GM19438 (cell line): ENCODE measurements around the gene C1QTNF12.
"Not testable (repeated sequence)": the region's sequence is repeated elsewhere in the genome, so short reads cannot be mapped to it uniquely, and the experiment has no call there.

Source experiments
- ATAC-seq: cut with Tn5 transposase; IDR thresholded peaks from one replicate; pipeline ENCODE4 v1.9.1; 2021; ENCODE audit warnings: low read depth; ENCODE audit not compliant: unreplicated experiment

Gene C1QTNF12

GRCh38 chr1:1202831-1203560, 43.5 kb downstream of the C1QTNF12 start:
- ATAC-seq, result no peak

GRCh38 chr1:1200876-1201810, 45.4 kb downstream of the C1QTNF12 start:
- ATAC-seq, result no peak

- no peak for ATAC-seq
Measured at GRCh38 chr1:1199961-1200875, 46.3 kb downstream of the C1QTNF12 start.

- ATAC-seq, result no peak
Measured at GRCh38 chr1:1199141-1199960, 47.2 kb downstream of the C1QTNF12 start.

- no peak for ATAC-seq
Measured at GRCh38 chr1:1198423-1199140, 47.9 kb downstream of the C1QTNF12 start.

GRCh38 chr1:1197551-1198422, 48.7 kb downstream of the C1QTNF12 start:
- ATAC-seq, result no peak

GRCh38 chr1:1197188-1197500, 49.4 kb downstream of the C1QTNF12 start:
- no peak for ATAC-seq

GRCh38 chr1:1196431-1197187, 49.9 kb downstream of the C1QTNF12 start:
- no peak for ATAC-seq

GRCh38 chr1:1195726-1196125, 50.8 kb downstream of the C1QTNF12 start:
- ATAC-seq, result not testable (repeated sequence)

- no peak for ATAC-seq
Measured at GRCh38 chr1:1194723-1195122, 51.8 kb downstream of the C1QTNF12 start.
